ENCODE results near the gene PLA2G15. TPM values are rescaled to one million over a fixed set of nuclear protein-coding genes. Genes with fewer than 3 reads are reported as not detected.
A peak's percentile ranks its signal among the peaks of the same experiment; 100 is the strongest.

Gene PLA2G15
- total RNA-seq, 1 donor from 2014 or later = 13.6 TPM

- Mint-ChIP-seq H3K9me3 (no peaks in the 10 kb centered on the region), H3K27ac (ENCODE audit: unreplicated experiment) (no peak overlapping the region), H3K4me1 (peaks cover 19% of the 10 kb centered on the region), H3K27me3 (ENCODE audit: low read depth) (peaks cover 53% of the 10 kb centered on the region), H3K36me3 (ENCODE audit: low read depth) (peaks cover 3% of the 10 kb centered on the region), H3K4me3 (peak overlapping the region; percentile 88)
- TF ChIP-seq CTCF (conservative IDR thresholded peaks at IDR 0.05) = no peak
- DNase-seq (ENCODE audit: low read depth, low spot score) = no peak
Observed at GRCh38 chr16:68236137-68236825, 8.9 kb upstream of the PLA2G15 start.

GRCh38 chr16:68236826-68237242 is 8.3 kb upstream of the PLA2G15 start:
- H3K4me3 Mint-ChIP-seq = peak overlapping the region; percentile 88
- no peak for TF ChIP-seq CTCF (conservative IDR thresholded peaks at IDR 0.05)
- H3K36me3 Mint-ChIP-seq (ENCODE audit: low read depth) = peaks cover 3% of the 10 kb centered on the region
- no peak for DNase-seq (ENCODE audit: low read depth, low spot score)
- H3K27me3 Mint-ChIP-seq (ENCODE audit: low read depth) = peaks cover 53% of the 10 kb centered on the region
- no peak overlapping the region for H3K27ac Mint-ChIP-seq (ENCODE audit: unreplicated experiment)
- H3K4me1 Mint-ChIP-seq = peaks cover 19% of the 10 kb centered on the region
- no peaks in the 10 kb centered on the region for H3K9me3 Mint-ChIP-seq

GRCh38 chr16:68237243-68238028 is 7.7 kb upstream of the PLA2G15 start:
- Mint-ChIP-seq H3K4me1 (peaks cover 19% of the 10 kb centered on the region), H3K27me3 (ENCODE audit: low read depth) (peaks cover 53% of the 10 kb centered on the region), H3K36me3 (ENCODE audit: low read depth) (peaks cover 3% of the 10 kb centered on the region), H3K27ac (ENCODE audit: unreplicated experiment) (peak overlapping the region; percentile 73), H3K4me3 (peak overlapping the region; percentile 88), H3K9me3 (no peaks in the 10 kb centered on the region)
- no peak for TF ChIP-seq CTCF (conservative IDR thresholded peaks at IDR 0.05)
- DNase-seq (ENCODE audit: low read depth, low spot score) = peak; percentile 96

GRCh38 chr16:68238029-68238345 is 7.2 kb upstream of the PLA2G15 start:
- no peak overlapping the region for H3K27ac Mint-ChIP-seq (ENCODE audit: unreplicated experiment)
- H3K4me3 Mint-ChIP-seq = peak overlapping the region; percentile 88
- peaks cover 3% of the 10 kb centered on the region for H3K36me3 Mint-ChIP-seq (ENCODE audit: low read depth)
- no peak for TF ChIP-seq CTCF (conservative IDR thresholded peaks at IDR 0.05)
- H3K27me3 Mint-ChIP-seq (ENCODE audit: low read depth) = peaks cover 48% of the 10 kb centered on the region
- no peaks in the 10 kb centered on the region for H3K9me3 Mint-ChIP-seq
- DNase-seq (ENCODE audit: low read depth, low spot score) = no peak
- H3K4me1 Mint-ChIP-seq = peaks cover 19% of the 10 kb centered on the region

GRCh38 chr16:68242085-68242484 is 3.1 kb upstream of the PLA2G15 start:
- peaks cover 24% of the 10 kb centered on the region for H3K4me1 Mint-ChIP-seq
- DNase-seq (ENCODE audit: low read depth, low spot score) = no peak
- H3K27me3 Mint-ChIP-seq (ENCODE audit: low read depth) = peaks cover 10% of the 10 kb centered on the region
- no peaks in the 10 kb centered on the region for H3K36me3 Mint-ChIP-seq (ENCODE audit: low read depth)
- no peak for TF ChIP-seq CTCF (conservative IDR thresholded peaks at IDR 0.05)
- peak overlapping the region; percentile 70 for H3K4me3 Mint-ChIP-seq
- H3K27ac Mint-ChIP-seq (ENCODE audit: unreplicated experiment) = no peak overlapping the region
- no peaks in the 10 kb centered on the region for H3K9me3 Mint-ChIP-seq

Data from neural crest cell (in vitro differentiated cells).